GM21786 (cell line): ENCODE results near the gene SLC33A1.

Experiments
- ATAC-seq: cut with Tn5 transposase; IDR thresholded peaks from one replicate; pipeline ENCODE4 v1.9.1; 2021; ENCODE audit not compliant: unreplicated experiment

The SLC33A1 gene

GRCh38 chr3:155792532-155792931, 61.7 kb downstream of the SLC33A1 start:
- ATAC-seq: no peak

DNA sequence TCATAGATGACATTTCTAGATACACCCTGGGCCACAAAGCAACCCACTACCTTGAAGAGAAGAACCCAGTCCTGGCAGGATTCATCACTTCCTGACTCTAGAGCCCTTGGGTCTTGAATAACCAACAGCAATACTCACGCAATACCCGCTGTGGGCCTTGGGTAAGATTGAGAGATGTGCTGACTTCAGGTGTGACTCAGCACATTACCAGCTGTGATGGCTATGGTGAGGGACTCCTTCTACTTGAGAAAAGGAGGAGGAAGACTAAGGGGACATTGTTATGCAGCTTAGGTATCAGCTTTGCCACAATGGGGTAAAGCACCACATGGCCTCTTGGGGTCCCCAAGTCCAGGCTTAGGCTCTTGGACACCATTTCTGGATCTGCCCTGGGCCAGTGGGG, 63.0 kb downstream of the SLC33A1 start:
- no peak for ATAC-seq

- no peak for ATAC-seq
These were observed 63.8 kb downstream of the SLC33A1 start for GRCh38 chr3:155790272-155790925.

GRCh38 chr3:155785662-155786295, 68.4 kb downstream of the SLC33A1 start:
- ATAC-seq: no peak

- no peak for ATAC-seq
These were observed 71.8 kb downstream of the SLC33A1 start for GRCh38 chr3:155782390-155782953.

GRCh38 chr3:155780291-155780690, 73.9 kb downstream of the SLC33A1 start:
- ATAC-seq: no peak

GRCh38 chr3:155778462-155778861, 75.8 kb downstream of the SLC33A1 start:
- no peak for ATAC-seq

DNA sequence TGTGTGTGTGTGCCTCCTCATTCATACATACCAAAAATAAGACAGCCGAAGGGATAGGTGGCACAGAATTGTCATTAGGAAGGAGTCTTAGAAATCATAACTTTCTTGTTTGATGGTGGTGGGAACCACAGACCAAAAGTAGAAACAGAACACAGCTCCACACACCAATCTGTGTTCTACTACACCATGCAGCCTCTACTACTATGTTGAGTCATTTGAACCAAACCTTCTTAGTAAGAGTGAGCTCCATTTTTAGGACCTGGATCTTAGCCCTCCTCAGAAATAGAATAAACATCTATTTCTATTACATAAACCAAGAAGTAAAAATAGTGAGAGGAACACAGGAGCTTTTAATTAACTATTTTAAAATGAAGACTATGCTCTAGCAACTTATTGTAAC, 81.4 kb downstream of the SLC33A1 start:
- no peak for ATAC-seq

DNA sequence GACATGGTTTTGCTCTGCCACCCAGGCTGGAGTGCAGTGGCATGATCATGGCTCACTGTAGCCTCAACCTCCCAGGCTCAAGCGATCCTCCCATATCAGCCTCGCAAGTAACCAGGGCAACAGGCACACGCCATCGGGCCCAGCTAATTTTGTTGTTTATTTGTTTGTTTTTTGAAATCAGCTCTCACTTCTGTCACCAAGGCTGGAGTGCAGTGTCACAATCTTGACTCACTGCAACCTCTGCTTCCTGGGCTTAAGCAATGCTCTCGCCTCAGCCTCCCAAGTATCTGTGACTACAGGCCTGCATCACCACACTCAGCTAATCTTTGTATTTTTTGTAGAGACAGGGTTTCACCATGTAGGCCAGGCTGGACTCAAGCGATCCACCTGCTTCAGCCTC, 83.1 kb downstream of the SLC33A1 start:
- no peak for ATAC-seq
